Stomach smooth muscle (tissue), 2 donors: ENCODE results near the gene ITGB5.

Experiments
- H3K27ac ChIP-seq: one replicate; pipeline ENCODE4 v1.7.0; 2013; ENCODE audit warnings: mild to moderate bottlenecking, low read length, inconsistent platforms
- H3K27me3 ChIP-seq, 2 donors: one replicate each; pipeline ENCODE4 v1.7.0; 2013; ENCODE audit warnings: low read length in 2 of 2; ENCODE audit not compliant: insufficient read depth in 2 of 2, control insufficient read depth in 1 of 2
- H3K36me3 ChIP-seq, 2 donors: one replicate each; pipeline ENCODE4 v1.7.0; 2013; ENCODE audit warnings: low read length in 2 of 2; ENCODE audit not compliant: control insufficient read depth in 2 of 2, insufficient read depth in 2 of 2
- H3K4me1 ChIP-seq: one replicate; pipeline ENCODE4 v1.7.0; 2013; ENCODE audit warnings: low read length; ENCODE audit not compliant: control insufficient read depth, insufficient read depth
- H3K4me3 ChIP-seq, 2 donors: one replicate each; pipeline ENCODE4 v1.7.0; 2013; ENCODE audit warnings: low read length in 2 of 2
- H3K9ac ChIP-seq, 2 donors: one replicate each; pipeline ENCODE4 v1.7.0; 2013; ENCODE audit warnings: low read length in 2 of 2, mild to moderate bottlenecking in 1 of 2
- H3K9me3 ChIP-seq, 2 donors: one replicate each; pipeline ENCODE4 v1.7.0; 2013; ENCODE audit warnings: low read length in 2 of 2; ENCODE audit not compliant: control insufficient read depth in 2 of 2
- donor health status: healthy.
- donor health status: Pancreatic carcinoma.

ITGB5 gene

GRCh38 chr3:124745756-124746155 is 141.4 kb downstream of the ITGB5 start:
- H3K4me3 ChIP-seq: no peak overlapping the region
- no peaks in the 10 kb centered on the region for H3K4me1 ChIP-seq
- no peaks in the 10 kb centered on the region for H3K27me3 ChIP-seq
- H3K27ac ChIP-seq: no peak overlapping the region
- no peak overlapping the region for H3K9ac ChIP-seq
- no peaks in the 10 kb centered on the region for H3K9me3 ChIP-seq
- peaks cover 36 to 44% of the 10 kb centered on the region in 2 donors for H3K36me3 ChIP-seq

DNA sequence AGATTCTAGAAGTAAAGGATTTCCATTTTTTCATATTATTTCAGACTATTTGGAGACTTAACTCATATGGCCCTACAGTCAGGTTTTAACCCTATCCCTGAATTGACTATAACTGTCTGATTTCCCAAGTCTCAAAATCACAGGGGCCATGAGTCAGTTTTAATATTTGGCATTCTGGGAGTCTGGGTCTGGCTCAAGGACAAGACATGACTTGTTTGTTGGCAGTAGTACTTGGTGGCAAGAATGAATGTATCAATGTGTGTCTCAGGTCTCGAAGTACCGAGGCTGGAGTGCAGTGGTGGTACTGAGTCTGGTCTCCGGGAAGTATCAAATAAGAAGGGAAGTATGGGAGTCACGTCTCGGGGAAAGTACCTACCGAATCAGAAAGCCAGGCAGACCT is 146.1 kb downstream of the ITGB5 start:
- H3K4me1 ChIP-seq: no peaks in the 10 kb centered on the region
- H3K4me3 ChIP-seq: no peak overlapping the region
- peaks cover 41 to 50% of the 10 kb centered on the region in 2 donors for H3K36me3 ChIP-seq
- H3K9ac ChIP-seq: no peak overlapping the region
- no peaks in the 10 kb centered on the region for H3K27me3 ChIP-seq
- no peak overlapping the region for H3K27ac ChIP-seq
- H3K9me3 ChIP-seq: no peaks in the 10 kb centered on the region

DNA sequence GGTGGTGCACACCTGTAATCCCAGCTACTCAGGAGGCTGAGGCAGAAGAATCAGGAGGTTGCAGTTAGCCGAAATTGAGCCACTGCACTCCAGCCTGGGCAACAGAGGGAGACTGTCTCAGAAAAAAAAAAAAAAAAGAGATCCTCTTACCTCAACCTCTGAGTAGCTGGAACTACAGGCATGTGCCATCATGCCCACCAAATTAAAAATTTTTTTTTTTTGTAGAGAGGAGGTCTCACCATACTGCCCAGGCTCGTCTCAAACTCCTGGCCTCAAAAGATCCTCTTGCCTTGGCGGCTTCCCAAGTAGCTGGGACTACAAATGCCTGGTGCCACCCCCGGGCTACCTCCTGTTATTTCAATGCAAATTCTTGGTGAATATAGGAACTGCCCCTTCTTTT is 155.4 kb downstream of the ITGB5 start:
- H3K4me3 ChIP-seq: no peak overlapping the region
- H3K9me3 ChIP-seq: no peaks in the 10 kb centered on the region
- H3K27ac ChIP-seq: no peak overlapping the region
- no peak overlapping the region for H3K9ac ChIP-seq
- peaks cover 16% of the 10 kb centered on the region for H3K4me1 ChIP-seq
- peaks cover 0 to 2% of the 10 kb centered on the region in 2 donors for H3K36me3 ChIP-seq
- no peaks in the 10 kb centered on the region for H3K27me3 ChIP-seq

GRCh38 chr3:124730941-124731297 is 156.2 kb downstream of the ITGB5 start:
- H3K36me3 ChIP-seq: peaks cover 0 to 2% of the 10 kb centered on the region in 2 donors
- no peaks in the 10 kb centered on the region for H3K9me3 ChIP-seq
- peak overlapping the region; percentile 64 for H3K27ac ChIP-seq
- peak overlapping the region; percentile 91 to 97 for H3K9ac ChIP-seq
- peak overlapping the region; percentile 90 to 100 for H3K4me3 ChIP-seq
- H3K27me3 ChIP-seq: no peaks in the 10 kb centered on the region
- peaks cover 16% of the 10 kb centered on the region for H3K4me1 ChIP-seq

- Histone ChIP-seq H3K9ac (peak within 1 kb of the TSS; percentile 91 to 97), H3K4me1 (peaks cover 16% of the 10 kb centered on the region), H3K27ac (peak within 1 kb of the TSS; percentile 64), H3K27me3 (no peaks in the 10 kb centered on the region), H3K9me3 (no peaks in the 10 kb centered on the region), H3K36me3 (peaks cover 0 to 2% of the 10 kb centered on the region in 2 donors), H3K4me3 (peak within 1 kb of the TSS; percentile 90 to 100)
These were observed 156.8 kb downstream of the ITGB5 start, which contains the start of gene UMPS for GRCh38 chr3:124730129-124730940. UMPS (plus strand) TSS chr3:124730452; CDS start chr3:124730472, 20 bp downstream.

- Histone ChIP-seq H3K9me3 (no peaks in the 10 kb centered on the region), H3K4me3 (no peak overlapping the region), H3K27ac (no peak overlapping the region), H3K9ac (no peak overlapping the region), H3K27me3 (no peaks in the 10 kb centered on the region), H3K36me3 (peaks cover 0 to 4% of the 10 kb centered on the region in 2 donors), H3K4me1 (no peaks in the 10 kb centered on the region)
These were observed 164.6 kb downstream of the ITGB5 start for GRCh38 chr3:124722589-124722988.

DNA sequence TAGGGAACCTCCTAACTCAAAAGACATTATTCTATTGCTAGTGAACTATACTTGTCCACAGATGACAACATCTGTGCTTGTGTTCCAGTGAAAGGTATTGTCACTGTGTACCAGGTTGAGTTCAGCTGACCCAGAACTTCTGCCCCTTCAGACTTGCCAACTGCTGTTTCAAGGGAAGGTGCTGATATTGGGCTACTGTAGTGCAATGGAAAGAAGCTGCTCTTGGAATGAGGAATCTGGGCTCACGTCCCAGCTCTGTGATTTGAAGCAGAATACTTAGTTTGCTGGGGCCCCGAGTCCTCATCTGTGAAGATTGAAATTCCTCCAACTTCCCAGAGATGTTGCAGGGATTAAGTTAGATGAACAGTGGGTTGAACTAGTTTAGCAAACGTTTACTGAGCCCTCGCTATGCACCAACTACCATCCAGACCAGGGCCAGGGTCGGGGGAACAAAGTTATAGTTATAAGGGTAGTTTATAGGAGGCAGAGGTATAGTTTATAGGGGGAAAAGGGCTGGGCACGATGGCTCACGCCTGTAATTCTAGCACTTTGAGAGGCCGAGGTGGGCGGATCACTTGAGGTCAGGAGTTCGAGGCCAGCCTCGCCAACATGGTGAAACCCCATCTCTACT is 172.8 kb downstream of the ITGB5 start:
- H3K27me3 ChIP-seq: no peaks in the 10 kb centered on the region
- H3K9ac ChIP-seq: no peak overlapping the region
- peaks cover 4% of the 10 kb centered on the region for H3K4me1 ChIP-seq
- peaks cover 0 to 4% of the 10 kb centered on the region in 2 donors for H3K36me3 ChIP-seq
- H3K27ac ChIP-seq: peak overlapping the region; percentile 37
- no peaks in the 10 kb centered on the region for H3K9me3 ChIP-seq
- H3K4me3 ChIP-seq: no peak overlapping the region
